Measurements from ENCODE around the gene IDH1. TPM values are rescaled to one million over a fixed set of nuclear protein-coding genes. Genes with fewer than 3 reads are reported as not detected.
A peak's percentile ranks its signal among the peaks of the same experiment; 100 is the strongest.

The IDH1 gene
- total and polyA plus RNA-seq, 2 donors from 2014 or later: 53.1 to 95.7 TPM

DNA sequence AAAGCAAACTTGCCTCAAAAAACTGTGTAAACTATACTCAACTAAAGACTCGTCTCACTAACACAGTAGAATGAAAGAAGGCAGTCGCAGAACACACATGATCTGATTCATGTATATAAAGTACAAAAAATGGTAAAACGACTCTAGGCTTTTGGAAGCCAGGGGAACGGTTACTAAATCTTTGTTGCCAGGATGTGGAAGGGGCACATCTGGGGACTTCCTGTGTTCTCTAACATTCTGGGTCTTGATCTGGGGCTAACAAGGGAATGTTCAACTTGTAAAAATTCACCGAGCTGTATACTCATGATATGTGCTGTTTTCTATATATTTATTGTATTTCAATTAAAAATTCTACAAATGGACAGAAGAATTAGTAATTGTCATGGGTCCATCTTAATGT, 50.7 kb downstream of the IDH1 start:
- no peaks in the 10 kb centered on the region for H3K36me3 ChIP-seq (ENCODE audit: control insufficient read depth in 2 of 3, insufficient read depth in 3 of 3, low read length in 3 of 3)
- H3K27me3 ChIP-seq (ENCODE audit: control insufficient read depth, insufficient read depth, low read length): no peaks in the 10 kb centered on the region
- no peaks in the 10 kb centered on the region for H3K9me3 ChIP-seq (ENCODE audit: control insufficient read depth in 2 of 3, insufficient read depth in 1 of 3, low read length in 3 of 3)

DNA sequence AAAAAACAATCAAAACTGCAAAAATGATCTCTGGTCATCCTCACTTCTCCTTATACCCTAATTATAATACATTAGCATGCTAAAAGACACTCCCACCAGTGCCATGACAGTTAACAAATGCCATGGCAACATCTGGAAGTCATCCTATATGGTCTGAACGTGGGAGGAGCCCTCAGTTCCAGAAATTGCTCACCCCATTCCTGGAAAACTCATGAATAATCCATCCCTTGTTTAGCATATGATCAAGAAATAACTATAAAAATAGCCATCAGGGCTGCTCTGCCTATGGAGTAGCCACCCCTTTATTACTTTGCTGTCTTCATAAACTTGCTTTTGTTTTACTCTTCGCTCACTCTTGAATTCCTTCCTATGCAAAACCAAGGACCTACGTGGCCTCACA, 59.3 kb downstream of the IDH1 start:
- TF ChIP-seq, protein P1, sequence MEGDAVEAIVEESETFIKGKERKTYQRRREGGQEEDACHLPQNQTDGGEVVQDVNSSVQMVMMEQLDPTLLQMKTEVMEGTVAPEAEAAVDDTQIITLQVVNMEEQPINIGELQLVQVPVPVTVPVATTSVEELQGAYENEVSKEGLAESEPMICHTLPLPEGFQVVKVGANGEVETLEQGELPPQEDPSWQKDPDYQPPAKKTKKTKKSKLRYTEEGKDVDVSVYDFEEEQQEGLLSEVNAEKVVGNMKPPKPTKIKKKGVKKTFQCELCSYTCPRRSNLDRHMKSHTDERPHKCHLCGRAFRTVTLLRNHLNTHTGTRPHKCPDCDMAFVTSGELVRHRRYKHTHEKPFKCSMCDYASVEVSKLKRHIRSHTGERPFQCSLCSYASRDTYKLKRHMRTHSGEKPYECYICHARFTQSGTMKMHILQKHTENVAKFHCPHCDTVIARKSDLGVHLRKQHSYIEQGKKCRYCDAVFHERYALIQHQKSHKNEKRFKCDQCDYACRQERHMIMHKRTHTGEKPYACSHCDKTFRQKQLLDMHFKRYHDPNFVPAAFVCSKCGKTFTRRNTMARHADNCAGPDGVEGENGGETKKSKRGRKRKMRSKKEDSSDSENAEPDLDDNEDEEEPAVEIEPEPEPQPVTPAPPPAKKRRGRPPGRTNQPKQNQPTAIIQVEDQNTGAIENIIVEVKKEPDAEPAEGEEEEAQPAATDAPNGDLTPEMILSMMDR (IDR thresholded peaks at IDR 0.05; ENCODE audit: borderline replicate concordance, extremely low read depth, insufficient read depth): no peak
- intact Hi-C loops (cut with DNase I): no loop called here
- no peak for DNase-seq
- H3K9ac ChIP-seq (ENCODE audit: low read length in 3 of 3): no peak overlapping the region
- H3K27me3 ChIP-seq (ENCODE audit: control insufficient read depth, insufficient read depth, low read length): no peaks in the 10 kb centered on the region
- H3K36me3 ChIP-seq (ENCODE audit: control insufficient read depth in 2 of 3, insufficient read depth in 3 of 3, low read length in 3 of 3): no peaks in the 10 kb centered on the region
- FAIRE-seq: no peak
- no peaks in the 10 kb centered on the region for H3K4me1 ChIP-seq (ENCODE audit: control insufficient read depth in 2 of 3, insufficient read depth in 2 of 3, low read depth in 1 of 3, low read length in 3 of 3)
- H3K27ac ChIP-seq (ENCODE audit: low read depth in 2 of 2, low read length in 2 of 2): no peak overlapping the region
- no peaks in the 10 kb centered on the region for H3K9me3 ChIP-seq (ENCODE audit: control insufficient read depth in 2 of 3, insufficient read depth in 1 of 3, low read length in 3 of 3)
- H3K4me3 ChIP-seq (ENCODE audit: low read length in 3 of 3): no peak overlapping the region

More for the DNA sequence above, 50.7 kb downstream of the IDH1 start:
- Histone ChIP-seq H3K9ac (ENCODE audit: low read length in 3 of 3) (no peak overlapping the region), H3K4me3 (ENCODE audit: low read length in 3 of 3) (no peak overlapping the region), H3K4me1 (ENCODE audit: control insufficient read depth in 2 of 3, insufficient read depth in 2 of 3, low read depth in 1 of 3, low read length in 3 of 3) (no peaks in the 10 kb centered on the region), H3K27ac (ENCODE audit: low read depth in 2 of 2, low read length in 2 of 2) (no peak overlapping the region)
- FAIRE-seq: no peak
- intact Hi-C loops (cut with DNase I): no loop called here
- DNase-seq: peak in 1 of 5 donors; percentile 6
- TF ChIP-seq, protein P1 (IDR thresholded peaks at IDR 0.05; ENCODE audit: borderline replicate concordance, extremely low read depth, insufficient read depth): no peak

DNA sequence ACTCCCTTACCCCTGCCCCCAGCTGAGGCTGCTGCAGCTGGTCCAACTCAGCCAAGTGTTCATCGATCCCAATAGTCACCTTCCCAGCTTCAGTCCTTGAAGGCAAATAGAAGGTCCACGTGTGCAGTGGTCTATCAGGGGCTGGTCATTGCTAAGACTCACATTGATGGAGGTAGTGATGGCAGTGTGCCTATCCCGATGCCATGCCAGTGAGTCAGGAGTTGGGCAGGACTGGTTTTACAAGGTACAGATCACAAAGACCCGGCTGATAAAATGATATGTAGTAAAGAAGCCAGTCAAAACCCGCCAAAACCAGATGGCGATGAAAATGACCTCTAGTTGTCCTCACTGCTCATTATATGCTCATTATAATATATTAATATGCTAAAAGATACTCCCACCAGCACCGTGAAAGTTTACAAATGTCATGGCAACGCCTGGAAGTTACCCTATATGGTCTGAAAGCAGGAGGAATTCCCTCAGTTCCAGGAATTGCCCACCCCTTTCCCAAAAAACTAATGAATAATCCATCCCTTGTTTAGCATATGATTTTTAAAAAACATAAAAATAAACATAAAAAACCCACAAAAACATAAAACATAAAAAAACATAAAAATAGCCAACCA, 62.1 kb downstream of the IDH1 start:
- DNase-seq: no peak
- TF ChIP-seq, protein P1 (IDR thresholded peaks at IDR 0.05; ENCODE audit: borderline replicate concordance, extremely low read depth, insufficient read depth): no peak
- H3K36me3 ChIP-seq (ENCODE audit: control insufficient read depth in 2 of 3, insufficient read depth in 3 of 3, low read length in 3 of 3): no peaks in the 10 kb centered on the region
- H3K27me3 ChIP-seq (ENCODE audit: control insufficient read depth, insufficient read depth, low read length): no peaks in the 10 kb centered on the region
- no peak overlapping the region for H3K4me3 ChIP-seq (ENCODE audit: low read length in 3 of 3)
- intact Hi-C loops (cut with DNase I): no loop called here
- H3K9me3 ChIP-seq (ENCODE audit: control insufficient read depth in 2 of 3, insufficient read depth in 1 of 3, low read length in 3 of 3): no peaks in the 10 kb centered on the region
- H3K27ac ChIP-seq (ENCODE audit: low read depth in 2 of 2, low read length in 2 of 2): no peak overlapping the region
- no peak overlapping the region for H3K9ac ChIP-seq (ENCODE audit: low read length in 3 of 3)
- no peaks in the 10 kb centered on the region for H3K4me1 ChIP-seq (ENCODE audit: control insufficient read depth in 2 of 3, insufficient read depth in 2 of 3, low read depth in 1 of 3, low read length in 3 of 3)
- FAIRE-seq: no peak

Data from kidney (tissue), 14 donors.